Naive thymus-derived CD8-positive, alpha-beta T cell (primary cell): ENCODE results near the gene CHSY3. TPM values are rescaled to one million over a fixed set of nuclear protein-coding genes. Genes with fewer than 3 reads are reported as not detected.

Experiments used
- ATAC-seq, 2 donors: fragments of 150-1000 bp; cut with Tn5 transposase in 1 of 2; sonication (Bioruptor Pico), chemical (Tn5 transposase) in 1 of 2; 1 replicate in 1 of 2; 2 replicates in 1 of 2; pipeline ENCODE4 v1.10.0; 2021; ENCODE audit warnings: mild to moderate bottlenecking in 2 of 2, moderate library complexity in 2 of 2
- POLR2A ChIA-PET: fragments of 350-600 bp; sonication (Branson Sonifier 250); formaldehyde crosslinking; loops from one replicate; lab custom pipeline; 2021; ENCODE audit warnings: antibody characterized with exemption; lab: Charles Lee
- DNase-seq, 10 donors: peaks; one replicate each; pipeline versions ENCODE4 v3.0.0 to v3.0.0-alpha.2; 2020 to 2022
- H3K27ac Mint-ChIP-seq, 10 donors: one replicate each; pipeline ENCODE4 v1.8.0; 2020 to 2022; ENCODE audit warnings: mild to moderate bottlenecking in 10 of 10, mixed read lengths in 10 of 10, moderate library complexity in 4 of 10, inconsistent platforms in 1 of 10
- H3K27me3 Mint-ChIP-seq, 5 donors: one replicate each; pipeline ENCODE4 v1.8.0; 2021 to 2022; ENCODE audit warnings: mixed read lengths in 5 of 5
- H3K36me3 Mint-ChIP-seq, 3 donors: one replicate each; pipeline ENCODE4 v1.8.0; 2020 to 2022; ENCODE audit warnings: mixed read lengths in 3 of 3, mild to moderate bottlenecking in 2 of 3, inconsistent platforms in 1 of 3
- H3K4me1 Mint-ChIP-seq, 4 donors: one replicate each; pipeline ENCODE4 v1.8.0; 2021 to 2022; ENCODE audit warnings: mixed read lengths in 4 of 4
- H3K4me3 Mint-ChIP-seq, 10 donors: one replicate each; pipeline ENCODE4 v1.8.0; 2020 to 2022; ENCODE audit warnings: mild to moderate bottlenecking in 10 of 10, mixed read lengths in 10 of 10, moderate library complexity in 6 of 10, inconsistent platforms in 1 of 10
- H3K9me3 Mint-ChIP-seq, 9 donors: one replicate each; pipeline ENCODE4 v1.8.0; 2020 to 2022; ENCODE audit warnings: mixed read lengths in 9 of 9, mild to moderate bottlenecking in 3 of 9, inconsistent platforms in 1 of 9, moderate library complexity in 1 of 9
- polyA plus RNA-seq, 3 donors: library from polyadenylated mRNA; unstranded; fragments of 300-500 nt; fragmentation: Illumina TruSeq; gene quantifications; one replicate each; pipeline ENCODE4 v1.2.3, GENCODE V29; 2021
- total RNA-seq, 8 experiments: library from RNA in 2 of 8; stranded (reverse) in 2 of 8; gene quantifications; one replicate each; pipeline ENCODE4 v1.2.3 and lab custom pipeline; 2021 to 2026

CHSY3 gene
- total and polyA plus RNA-seq, 5 experiments from 2014 or later = 0.31 TPM; not detected in 4

DNA sequence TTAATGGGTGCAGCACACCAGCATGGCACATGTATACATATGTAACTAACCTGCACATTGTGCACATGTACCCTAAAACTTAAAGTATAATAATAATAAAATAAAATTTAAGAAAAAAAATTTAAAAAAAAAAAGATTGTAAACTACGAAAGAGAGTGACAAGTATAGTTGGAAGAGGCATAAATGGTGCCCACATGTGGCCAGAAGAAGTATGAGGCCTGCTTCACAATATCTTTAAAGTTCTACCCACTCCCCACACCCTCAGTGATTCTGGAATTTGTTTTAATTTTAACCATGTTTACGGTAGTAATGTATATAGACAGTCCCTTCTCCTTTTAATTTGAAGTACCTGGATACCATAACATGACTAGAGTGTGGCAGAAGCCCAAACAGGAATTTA lies 172.7 kb downstream of the CHSY3 start:
- Mint-ChIP-seq H3K4me3 (no peak overlapping the region), H3K27ac (no peak overlapping the region), H3K36me3 (no peaks in the 10 kb centered on the region), H3K9me3 (no peaks in the 10 kb centered on the region), H3K27me3 (peaks cover 0 to 9% (median 1%) of the 10 kb centered on the region in 5 donors), H3K4me1 (no peaks in the 10 kb centered on the region)
- POLR2A ChIA-PET = no interaction called here
- DNase-seq (no peak), ATAC-seq (no peak)

GRCh38 chr5:130078661-130079060 lies 174.4 kb downstream of the CHSY3 start:
- DNase-seq (no peak), ATAC-seq (no peak)
- POLR2A ChIA-PET = no interaction called here
- Mint-ChIP-seq H3K27me3 (peaks cover 0 to 7% (median 1%) of the 10 kb centered on the region in 5 donors), H3K9me3 (no peaks in the 10 kb centered on the region), H3K4me1 (no peaks in the 10 kb centered on the region), H3K4me3 (no peak overlapping the region), H3K36me3 (no peaks in the 10 kb centered on the region), H3K27ac (no peak overlapping the region)

DNA sequence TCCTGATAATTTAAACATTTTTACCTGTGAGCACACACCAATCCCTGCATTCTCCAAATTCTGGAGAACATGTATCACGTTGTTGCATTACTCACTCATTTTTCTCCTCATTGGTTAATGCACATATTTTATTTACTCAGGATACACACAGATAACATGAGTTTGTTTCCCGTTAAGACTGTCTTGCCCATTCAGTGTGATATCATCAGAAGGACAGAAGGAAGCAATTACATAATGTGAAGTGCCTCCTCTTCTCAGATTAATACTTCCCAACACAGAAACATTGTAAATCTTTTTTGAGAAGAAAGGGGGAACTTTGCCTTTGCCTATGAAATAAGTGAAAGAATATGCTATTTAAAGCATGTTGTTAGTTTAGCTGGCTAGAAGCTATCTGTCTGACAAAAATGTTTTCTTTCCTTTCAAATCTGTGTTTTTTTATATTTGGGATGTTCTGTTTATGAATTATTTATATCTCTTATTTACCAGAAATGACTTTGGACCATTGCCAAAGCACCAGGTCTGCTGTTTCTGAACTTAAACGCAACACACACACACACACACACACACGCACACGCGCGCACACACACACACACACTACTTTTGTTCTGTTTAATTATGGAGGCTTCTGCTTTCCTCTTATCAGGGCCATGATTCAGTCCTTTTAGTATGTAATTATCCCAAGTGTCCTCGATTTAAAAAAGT lies 186.5 kb downstream of the CHSY3 start:
- ATAC-seq (no peak), DNase-seq (no peak)
- H3K36me3 Mint-ChIP-seq = peaks cover 0 to 10% (median 0%) of the 10 kb centered on the region in 3 donors
- no peak overlapping the region for H3K4me3 Mint-ChIP-seq
- no peaks in the 10 kb centered on the region for H3K4me1 Mint-ChIP-seq
- POLR2A ChIA-PET = no interaction called here
- H3K27ac Mint-ChIP-seq = no peak overlapping the region
- H3K27me3 Mint-ChIP-seq = peaks cover 0 to 7% (median 3%) of the 10 kb centered on the region in 5 donors
- peaks cover 0 to 16% (median 5%) of the 10 kb centered on the region in 9 donors for H3K9me3 Mint-ChIP-seq

DNA sequence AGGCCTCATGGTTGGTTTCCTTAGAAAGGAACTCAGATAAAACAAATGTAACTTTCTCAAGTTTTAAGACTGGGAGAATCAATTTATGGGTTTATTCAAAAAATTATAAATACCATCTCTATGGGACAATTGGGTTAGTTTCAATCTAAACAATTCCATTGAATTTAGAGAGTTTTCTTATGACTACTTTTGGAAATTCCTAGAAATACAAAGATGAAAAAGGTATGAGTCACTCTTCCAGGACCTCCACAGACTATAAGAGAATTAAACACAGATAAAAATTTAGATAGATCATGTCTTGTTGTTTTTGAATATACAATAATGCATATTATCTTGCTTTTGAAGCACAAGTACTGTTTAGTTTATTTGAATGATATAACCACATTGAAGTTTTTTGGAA lies 188.7 kb downstream of the CHSY3 start:
- POLR2A ChIA-PET = no interaction called here
- H3K4me1 Mint-ChIP-seq = no peaks in the 10 kb centered on the region
- DNase-seq = no peak
- peaks cover 0 to 16% (median 5%) of the 10 kb centered on the region in 9 donors for H3K9me3 Mint-ChIP-seq
- peaks cover 0 to 10% (median 0%) of the 10 kb centered on the region in 3 donors for H3K36me3 Mint-ChIP-seq
- no peak for ATAC-seq
- H3K27ac Mint-ChIP-seq = no peak overlapping the region
- no peak overlapping the region for H3K4me3 Mint-ChIP-seq
- peaks cover 0 to 3% (median 0%) of the 10 kb centered on the region in 5 donors for H3K27me3 Mint-ChIP-seq

DNA sequence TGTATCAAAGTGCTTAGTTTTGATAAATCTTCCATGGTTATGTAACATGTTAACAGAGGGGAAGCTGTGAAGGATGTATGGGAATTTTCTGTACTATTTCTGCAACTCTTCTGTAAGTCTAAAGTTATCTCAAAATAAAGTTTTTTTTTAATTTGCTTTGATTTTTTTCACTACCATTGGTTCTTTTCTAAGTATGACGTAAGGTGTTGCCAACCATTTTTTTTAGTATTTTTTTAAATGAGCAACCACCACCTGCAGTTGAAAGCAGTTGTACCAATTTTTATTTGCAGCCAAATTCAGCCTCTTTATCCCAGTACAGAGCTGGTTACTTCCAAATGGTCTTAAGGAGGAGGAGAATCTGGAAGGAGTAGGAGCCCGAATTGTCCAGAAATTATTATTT lies 192.2 kb downstream of the CHSY3 start:
- Mint-ChIP-seq H3K27me3 (peaks cover 0 to 4% (median 0%) of the 10 kb centered on the region in 5 donors), H3K27ac (no peak overlapping the region), H3K36me3 (peaks cover 0 to 10% (median 0%) of the 10 kb centered on the region in 3 donors), H3K4me3 (no peak overlapping the region), H3K9me3 (peaks cover 0 to 16% (median 4%) of the 10 kb centered on the region in 9 donors), H3K4me1 (no peaks in the 10 kb centered on the region)
- POLR2A ChIA-PET = no interaction called here
- no peak for DNase-seq
- ATAC-seq = no peak

- H3K36me3 Mint-ChIP-seq = no peaks in the 10 kb centered on the region
- ATAC-seq (no peak), DNase-seq (no peak)
- no peaks in the 10 kb centered on the region for H3K9me3 Mint-ChIP-seq
- no peak overlapping the region for H3K27ac Mint-ChIP-seq
- POLR2A ChIA-PET = no interaction called here
- peaks cover 0 to 4% (median 0%) of the 10 kb centered on the region in 5 donors for H3K27me3 Mint-ChIP-seq
- H3K4me3 Mint-ChIP-seq = no peak overlapping the region
- no peaks in the 10 kb centered on the region for H3K4me1 Mint-ChIP-seq
These were observed 194.7 kb downstream of the CHSY3 start for GRCh38 chr5:130099008-130099407.

- no peak for ATAC-seq
- Mint-ChIP-seq H3K27me3 (peaks cover 0 to 2% (median 0%) of the 10 kb centered on the region in 5 donors), H3K4me1 (no peaks in the 10 kb centered on the region), H3K9me3 (no peaks in the 10 kb centered on the region), H3K27ac (no peak overlapping the region), H3K36me3 (no peaks in the 10 kb centered on the region), H3K4me3 (no peak overlapping the region)
- no peak for DNase-seq
- POLR2A ChIA-PET = no interaction called here
These were observed 198.1 kb downstream of the CHSY3 start for GRCh38 chr5:130102375-130102774.

DNA sequence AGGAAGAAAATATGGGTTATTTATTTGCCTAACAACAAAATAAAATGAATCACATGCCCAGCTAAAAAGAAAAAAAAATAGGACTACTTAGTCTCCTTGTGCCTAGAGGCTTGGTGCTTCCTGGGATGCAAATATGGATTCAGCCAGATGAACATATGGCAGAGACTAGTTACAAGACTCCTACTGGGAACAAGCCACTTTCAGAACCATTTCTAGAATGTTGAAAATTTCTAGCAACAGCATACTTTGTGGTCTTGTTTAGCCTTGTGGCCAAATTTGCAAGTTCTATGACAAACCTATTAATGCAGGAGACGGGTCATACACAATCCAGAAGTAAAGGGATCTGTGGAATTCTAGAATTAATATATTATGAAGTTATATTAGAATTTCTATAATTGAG lies 198.7 kb downstream of the CHSY3 start:
- H3K27me3 Mint-ChIP-seq = peaks cover 0 to 2% (median 0%) of the 10 kb centered on the region in 5 donors
- no peaks in the 10 kb centered on the region for H3K4me1 Mint-ChIP-seq
- H3K27ac Mint-ChIP-seq = no peak overlapping the region
- DNase-seq (no peak), ATAC-seq (no peak)
- POLR2A ChIA-PET = no interaction called here
- H3K9me3 Mint-ChIP-seq = no peaks in the 10 kb centered on the region
- no peak overlapping the region for H3K4me3 Mint-ChIP-seq
- no peaks in the 10 kb centered on the region for H3K36me3 Mint-ChIP-seq

DNA sequence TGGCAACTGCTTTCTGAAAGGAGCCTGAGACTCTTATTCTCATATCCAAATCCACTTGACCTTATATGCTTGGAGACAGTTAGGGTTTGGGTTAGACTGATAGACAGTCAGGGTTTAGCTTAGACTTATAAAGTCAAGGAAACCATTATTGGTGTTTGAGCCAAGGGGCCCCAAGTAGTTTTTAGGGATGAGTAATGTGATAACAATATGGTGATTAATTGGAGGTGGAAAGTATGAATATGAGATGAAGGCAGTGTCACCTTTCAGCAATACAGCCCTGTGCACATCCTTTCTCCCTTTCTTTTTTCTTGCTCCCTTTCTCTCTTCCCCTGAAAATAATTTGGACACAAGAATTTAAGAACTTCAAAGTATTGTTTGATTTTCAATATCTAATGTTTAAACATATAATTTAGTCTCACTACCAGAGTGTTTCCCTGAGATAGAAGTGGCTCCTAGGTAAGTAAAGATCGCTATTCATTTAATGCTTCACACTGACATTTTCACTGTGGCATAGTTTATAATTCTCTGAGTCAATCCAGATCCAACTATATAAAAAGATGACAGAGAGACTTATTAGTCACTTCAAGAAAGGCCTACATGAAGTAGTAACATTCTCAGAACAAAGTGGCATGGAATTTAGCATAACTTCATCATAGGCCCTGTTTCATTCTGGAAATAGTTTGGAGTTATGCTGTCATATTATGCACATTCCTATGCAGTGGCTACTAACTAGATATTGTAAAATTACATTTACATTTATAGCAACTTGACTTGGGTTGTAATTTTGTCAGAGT lies 200.8 kb downstream of the CHSY3 start:
- peaks cover 0 to 2% (median 0%) of the 10 kb centered on the region in 5 donors for H3K27me3 Mint-ChIP-seq

GRCh38 chr5:130106480-130106879 lies 202.2 kb downstream of the CHSY3 start:
- Mint-ChIP-seq H3K4me1 (no peaks in the 10 kb centered on the region), H3K27ac (no peak overlapping the region), H3K9me3 (no peaks in the 10 kb centered on the region), H3K4me3 (no peak overlapping the region), H3K36me3 (no peaks in the 10 kb centered on the region), H3K27me3 (no peaks in the 10 kb centered on the region)
- ATAC-seq (no peak), DNase-seq (no peak)
- POLR2A ChIA-PET = no interaction called here

More for the DNA sequence above, 200.8 kb downstream of the CHSY3 start:
- Mint-ChIP-seq H3K36me3 (no peaks in the 10 kb centered on the region), H3K4me1 (no peaks in the 10 kb centered on the region), H3K27ac (no peak overlapping the region), H3K9me3 (no peaks in the 10 kb centered on the region), H3K4me3 (no peak overlapping the region)
- no peak for DNase-seq
- POLR2A ChIA-PET = no interaction called here
- ATAC-seq = no peak

DNA sequence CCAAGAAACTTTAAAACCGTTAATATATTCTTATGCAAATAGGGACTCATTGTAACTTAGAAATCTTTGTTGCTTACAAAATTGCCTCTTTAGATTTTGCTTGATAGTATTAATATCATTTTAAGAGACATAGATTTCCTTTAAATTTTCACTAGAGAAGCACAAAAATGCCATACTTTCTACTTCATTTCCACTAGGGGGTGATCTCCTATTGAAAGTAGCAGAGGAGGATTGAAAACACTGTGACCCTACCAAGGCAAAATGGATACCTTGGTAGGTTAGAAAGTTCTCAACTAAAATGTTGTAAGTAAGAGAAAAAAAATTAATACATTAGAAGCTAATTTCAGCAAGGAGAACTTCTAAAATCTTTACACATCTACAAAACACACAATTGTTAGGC lies 204.9 kb downstream of the CHSY3 start:
- ATAC-seq = no peak
- Mint-ChIP-seq H3K27ac (no peak overlapping the region), H3K27me3 (no peaks in the 10 kb centered on the region), H3K9me3 (no peaks in the 10 kb centered on the region), H3K4me3 (no peak overlapping the region), H3K4me1 (no peaks in the 10 kb centered on the region), H3K36me3 (no peaks in the 10 kb centered on the region)
- POLR2A ChIA-PET = no interaction called here
- DNase-seq = peak in 3 of 10 donors; percentile 3 to 22 (median 19)

DNA sequence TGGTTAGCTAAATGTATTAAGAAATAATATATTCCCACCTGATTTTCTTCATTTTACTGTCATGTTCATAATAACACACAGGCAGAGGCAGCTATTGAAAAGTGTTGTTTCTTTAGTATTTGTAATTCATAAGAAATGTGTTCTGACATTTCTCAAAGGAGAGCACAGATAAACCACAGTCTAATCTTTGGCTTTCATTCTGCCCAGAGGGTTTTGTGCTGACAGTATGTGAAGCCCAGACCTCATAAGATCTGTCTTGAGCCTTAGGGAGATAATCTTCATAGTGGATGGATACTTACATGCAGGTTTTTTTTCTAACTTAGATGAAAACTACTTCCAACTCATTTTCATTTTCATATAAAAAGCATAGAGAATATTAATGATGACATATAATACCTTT lies 206.1 kb downstream of the CHSY3 start:
- H3K9me3 Mint-ChIP-seq = no peaks in the 10 kb centered on the region
- POLR2A ChIA-PET = no interaction called here
- H3K4me1 Mint-ChIP-seq = no peaks in the 10 kb centered on the region
- no peak for DNase-seq
- no peak overlapping the region for H3K27ac Mint-ChIP-seq
- H3K36me3 Mint-ChIP-seq = no peaks in the 10 kb centered on the region
- ATAC-seq = no peak
- H3K4me3 Mint-ChIP-seq = no peak overlapping the region
- no peaks in the 10 kb centered on the region for H3K27me3 Mint-ChIP-seq

GRCh38 chr5:130111746-130112145 lies 207.5 kb downstream of the CHSY3 start:
- no peak overlapping the region for H3K4me3 Mint-ChIP-seq
- POLR2A ChIA-PET = no interaction called here

More at GRCh38 chr5:130111746-130112145, 207.5 kb downstream of the CHSY3 start:
- H3K36me3 Mint-ChIP-seq = no peaks in the 10 kb centered on the region
- ATAC-seq (no peak), DNase-seq (no peak)
- no peaks in the 10 kb centered on the region for H3K4me1 Mint-ChIP-seq
- H3K27ac Mint-ChIP-seq = no peak overlapping the region
- peaks cover 0 to 4% (median 0%) of the 10 kb centered on the region in 5 donors for H3K27me3 Mint-ChIP-seq
- no peaks in the 10 kb centered on the region for H3K9me3 Mint-ChIP-seq
